CD4-positive, alpha-beta T cell (primary cell): Measurements from ENCODE around the gene MLLT10. TPM values are rescaled to one million over a fixed set of nuclear protein-coding genes. Genes with fewer than 3 reads are reported as not detected.

ENCODE experiments used
- ATAC-seq: fragments of 200-7000 bp; cut with Tn5 transposase; one replicate; pipeline ENCODE4 v1.10.0; 2022; ENCODE audit warnings: mild to moderate bottlenecking; ENCODE audit not compliant: poor library complexity
- CTCF ChIA-PET: fragments of 350-600 bp; sonication (Branson Sonifier 250); formaldehyde crosslinking; loops from one replicate; lab custom pipeline; 2021; ENCODE audit warnings: antibody characterized with exemption, inconsistent platforms; lab: Charles Lee
- POLR2A ChIA-PET: fragments of 350-600 bp; sonication (Branson Sonifier 250); formaldehyde crosslinking; loops from one replicate; lab custom pipeline; 2021; ENCODE audit warnings: antibody characterized with exemption, inconsistent platforms; lab: Charles Lee
- DNase-seq, 14 experiments: peaks; one replicate each; pipeline ENCODE4 v3.0.0-alpha.2; 2013 to 2020; ENCODE audit warnings: mixed read lengths in 2 of 14
- H3K27ac ChIP-seq, 2 donors: one replicate each; pipeline versions ENCODE4 v1.5.1 to v1.7.0; 2013; ENCODE audit warnings: low read length in 2 of 2, low read depth in 1 of 2, mild to moderate bottlenecking in 1 of 2
- H3K27me3 ChIP-seq, 2 experiments: 1 replicate in 1 of 2; 2 replicates in 1 of 2; pipeline versions ENCODE4 v1.6.1 to v1.7.0; 2013; ENCODE audit warnings: low read length in 2 of 2, control low read depth in 1 of 2, mild to moderate bottlenecking in 1 of 2, moderate library complexity in 1 of 2; ENCODE audit not compliant: insufficient read depth in 2 of 2, control insufficient read depth in 1 of 2
- H3K36me3 ChIP-seq: one replicate; pipeline ENCODE4 v1.6.1; 2013; ENCODE audit warnings: low read length, control low read depth; ENCODE audit not compliant: insufficient read depth
- H3K4me1 ChIP-seq: one replicate; pipeline ENCODE4 v1.6.1; 2013; ENCODE audit warnings: low read length, control low read depth; ENCODE audit not compliant: insufficient read depth
- H3K4me3 ChIP-seq: one replicate; pipeline ENCODE4 v1.5.1; 2013; ENCODE audit warnings: mild to moderate bottlenecking, low read length, moderate library complexity
- H3K9me3 ChIP-seq, 2 experiments: 1 replicate in 1 of 2; 2 replicates in 1 of 2; pipeline versions ENCODE4 v1.6.1 to v1.7.0; 2013; ENCODE audit warnings: low read length in 2 of 2, mild to moderate bottlenecking in 2 of 2, control low read depth in 1 of 2, moderate library complexity in 1 of 2; ENCODE audit not compliant: control insufficient read depth in 1 of 2, insufficient read depth in 1 of 2
- H3K27ac Mint-ChIP-seq: one replicate; pipeline ENCODE4 v1.8.0; 2020; ENCODE audit warnings: mixed read lengths
- H3K27me3 Mint-ChIP-seq: one replicate; pipeline ENCODE4 v1.8.0; 2021; ENCODE audit warnings: mixed read lengths
- H3K36me3 Mint-ChIP-seq: one replicate; pipeline ENCODE4 v1.8.0; 2021; ENCODE audit warnings: low read depth, mixed read lengths
- H3K4me1 Mint-ChIP-seq: one replicate; pipeline ENCODE4 v1.8.0; 2021; ENCODE audit warnings: low read depth, mixed read lengths
- H3K4me3 Mint-ChIP-seq: one replicate; pipeline ENCODE4 v1.8.0; 2020; ENCODE audit warnings: mild to moderate bottlenecking, mixed read lengths
- H3K9me3 Mint-ChIP-seq: one replicate; pipeline ENCODE4 v1.8.0; 2020; ENCODE audit warnings: mixed read lengths
- CTCF ChIP-seq: fragments of 200-600 bp; IDR thresholded peaks from one replicate; pipeline ENCODE4 v1.8.0; 2022; ENCODE audit warnings: antibody characterized with exemption, mild to moderate bottlenecking
- intact Hi-C, 2 experiments: fragments of 100-400 bp; cut with DNase I in 1 of 2; cut with micrococcal nuclease in 1 of 2; formaldehyde crosslinking; loops; one replicate each; pipeline versions ENCODE4 v1.15.1 to v1.9.0; 2023 to 2025; cut with DNase I, micrococcal nuclease
- total RNA-seq, 174 experiments: library from RNA in 2 of 174; stranded (reverse) in 2 of 174; gene quantifications; one replicate each; pipeline ENCODE4 v1.2.3 and lab custom pipeline; 2021 to 2026

MLLT10 gene
- total RNA-seq, 2 experiments from 2014 or later = 46.0 to 64.1 TPM

GRCh38 chr10:21516242-21517131 is 17.5 kb upstream of the MLLT10 start:
- POLR2A ChIA-PET = interaction anchor here (1.2 to 2.2 kb wide), 6 partner anchors 9 to 920 kb away, joined by 3 to 15 read pairs (median 6); partner anchors contain the start of gene SKIDA1
- H3K4me3 ChIP-seq = peak overlapping the region; percentile 39

GRCh38 chr10:21517134-21518031 is 16.6 kb upstream of the MLLT10 start:
- peak overlapping the region; percentile 85 for H3K4me3 Mint-ChIP-seq
- no peaks in the 10 kb centered on the region for H3K36me3 Mint-ChIP-seq
- Histone ChIP-seq H3K36me3 (no peaks in the 10 kb centered on the region), H3K4me1 (peaks cover 39% of the 10 kb centered on the region), H3K4me3 (peak overlapping the region; percentile 39), H3K9me3 (peaks cover 0 to 7% of the 10 kb centered on the region in 2 experiments), H3K27ac (no peak overlapping the region), H3K27me3 (peaks cover 53 to 79% of the 10 kb centered on the region in 2 experiments)
- ATAC-seq = peak; percentile 19
- intact Hi-C loops = loop anchor here in 1 of 2 experiments (5.0 kb wide), 1 partner anchor 825 kb away; no protein-coding TSS in a partner anchor
- ChIA-PET POLR2A (interaction anchor here (0.6 to 1.7 kb wide), 10 partner anchors 10 to 1705 kb away, joined by 3 to 19 read pairs (median 6); partner anchors contain the start of gene MLLT10), CTCF (interaction anchor here (0.6 to 4.9 kb wide), 3 partner anchors 21 to 436 kb away, joined by 4 to 29 read pairs (median 16); no protein-coding TSS in a partner anchor)
- DNase-seq = peak in 4 of 14 experiments; percentile 20 to 58 (median 42)
- peaks cover 44% of the 10 kb centered on the region for H3K4me1 Mint-ChIP-seq
- TF ChIP-seq CTCF = no peak
- H3K27me3 Mint-ChIP-seq = peaks cover 89% of the 10 kb centered on the region
- H3K9me3 Mint-ChIP-seq = no peaks in the 10 kb centered on the region
- no peak overlapping the region for H3K27ac Mint-ChIP-seq

More at GRCh38 chr10:21516242-21517131, 17.5 kb upstream of the MLLT10 start:
- DNase-seq = peak in 9 of 14 experiments; percentile 31 to 83 (median 54)
- Mint-ChIP-seq H3K4me3 (peak overlapping the region; percentile 77), H3K36me3 (no peaks in the 10 kb centered on the region), H3K9me3 (no peaks in the 10 kb centered on the region), H3K27ac (no peak overlapping the region), H3K27me3 (peaks cover 92% of the 10 kb centered on the region), H3K4me1 (peaks cover 44% of the 10 kb centered on the region)
- no peak for TF ChIP-seq CTCF
- intact Hi-C loops = loop anchor here in 1 of 2 experiments (1.0 to 5.0 kb wide), 2 partner anchors 9 to 826 kb away; partner anchors contain the start of gene SKIDA1
- Histone ChIP-seq H3K9me3 (peaks cover 0 to 7% of the 10 kb centered on the region in 2 experiments), H3K36me3 (no peaks in the 10 kb centered on the region), H3K27me3 (peaks cover 58 to 84% of the 10 kb centered on the region in 2 experiments), H3K27ac (no peak overlapping the region), H3K4me1 (peaks cover 39% of the 10 kb centered on the region)
- ATAC-seq = peak; percentile 66
- CTCF ChIA-PET = interaction anchor here (0.6 to 4.9 kb wide), 3 partner anchors 10 to 95 kb away, joined by 3 to 29 read pairs (median 3); no protein-coding TSS in a partner anchor
